ENCODE measurements around the gene ZC3H7B. TPM values are rescaled to one million over a fixed set of nuclear protein-coding genes. Genes with fewer than 3 reads are reported as not detected.

Gene ZC3H7B
- total RNA-seq, 4 donors from 2014 or later = 32.9 to 39.4 (median 35.9) TPM

DNA sequence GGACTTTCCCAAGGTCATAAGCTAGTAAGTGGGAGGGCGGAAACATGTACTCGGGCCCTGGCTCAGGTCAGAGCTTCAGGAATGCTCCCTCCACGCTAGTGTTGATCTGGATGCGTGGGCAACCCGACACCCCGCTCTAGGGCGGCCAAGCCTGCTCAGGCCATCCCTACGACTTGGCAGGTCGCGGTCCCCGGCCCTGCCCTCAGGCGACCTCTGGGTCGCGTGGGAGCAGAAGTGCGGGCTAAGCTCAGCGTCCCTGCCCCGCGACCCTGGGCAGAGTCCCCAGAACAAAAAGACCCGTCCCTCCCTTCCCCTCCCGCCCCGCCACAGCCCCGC lies 79.6 kb downstream of the ZC3H7B start:
- TF ChIP-seq, protein P1, sequence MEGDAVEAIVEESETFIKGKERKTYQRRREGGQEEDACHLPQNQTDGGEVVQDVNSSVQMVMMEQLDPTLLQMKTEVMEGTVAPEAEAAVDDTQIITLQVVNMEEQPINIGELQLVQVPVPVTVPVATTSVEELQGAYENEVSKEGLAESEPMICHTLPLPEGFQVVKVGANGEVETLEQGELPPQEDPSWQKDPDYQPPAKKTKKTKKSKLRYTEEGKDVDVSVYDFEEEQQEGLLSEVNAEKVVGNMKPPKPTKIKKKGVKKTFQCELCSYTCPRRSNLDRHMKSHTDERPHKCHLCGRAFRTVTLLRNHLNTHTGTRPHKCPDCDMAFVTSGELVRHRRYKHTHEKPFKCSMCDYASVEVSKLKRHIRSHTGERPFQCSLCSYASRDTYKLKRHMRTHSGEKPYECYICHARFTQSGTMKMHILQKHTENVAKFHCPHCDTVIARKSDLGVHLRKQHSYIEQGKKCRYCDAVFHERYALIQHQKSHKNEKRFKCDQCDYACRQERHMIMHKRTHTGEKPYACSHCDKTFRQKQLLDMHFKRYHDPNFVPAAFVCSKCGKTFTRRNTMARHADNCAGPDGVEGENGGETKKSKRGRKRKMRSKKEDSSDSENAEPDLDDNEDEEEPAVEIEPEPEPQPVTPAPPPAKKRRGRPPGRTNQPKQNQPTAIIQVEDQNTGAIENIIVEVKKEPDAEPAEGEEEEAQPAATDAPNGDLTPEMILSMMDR (IDR thresholded peaks at IDR 0.05) = no peak
- DNase-seq (ENCODE audit: low spot score) (no peak), ATAC-seq (ENCODE audit: low FRiP score) (peak; percentile 81)

DNA sequence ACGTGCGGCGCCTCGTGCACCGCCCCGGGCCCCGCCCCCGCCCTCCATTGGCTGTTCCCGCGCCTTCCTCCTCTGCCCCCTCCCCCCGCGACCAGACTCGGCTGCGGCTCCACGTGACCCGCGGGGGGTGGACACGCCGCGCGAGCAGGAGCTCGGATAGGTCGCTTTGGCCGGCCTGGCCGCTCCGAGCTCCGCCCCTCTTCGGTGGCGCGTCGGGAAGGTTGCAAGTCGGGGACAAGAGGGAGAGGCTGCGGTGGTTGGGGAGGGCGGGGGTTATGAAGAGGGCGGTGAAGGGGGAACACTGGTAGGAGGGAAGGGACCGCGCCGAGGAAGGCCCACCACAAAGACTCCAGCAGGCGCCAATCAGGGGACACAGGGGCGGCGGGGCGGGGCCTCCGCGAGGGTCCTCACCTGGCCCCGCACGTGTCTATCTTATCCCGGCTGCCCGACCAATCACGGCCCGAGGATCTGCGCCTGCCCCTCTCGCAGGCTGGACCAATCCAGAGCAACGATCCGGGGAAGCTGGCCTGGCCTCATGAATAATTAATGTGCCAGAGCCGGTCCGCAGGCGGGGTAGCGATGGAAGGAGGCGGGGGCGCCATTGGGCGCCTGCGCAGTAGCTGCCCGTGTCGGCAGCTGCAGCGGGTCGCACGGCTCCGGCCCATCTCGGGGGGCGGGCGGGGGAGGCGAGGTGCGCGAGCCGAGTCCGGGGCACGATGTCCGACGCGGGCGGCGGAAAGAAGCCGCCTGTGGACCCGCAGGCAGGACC lies 80.2 kb downstream of the ZC3H7B start, which contains the start of gene TEF:
TEF (plus strand) TSS at position 614 of the 769 bp plus-strand sequence; CDS start at position 717, 103 bp downstream.
- DNase-seq (ENCODE audit: low spot score) (peak; percentile 96), ATAC-seq (ENCODE audit: low FRiP score) (peak; percentile 86)
- TF ChIP-seq, protein P1 (IDR thresholded peaks at IDR 0.05) = no peak

DNA sequence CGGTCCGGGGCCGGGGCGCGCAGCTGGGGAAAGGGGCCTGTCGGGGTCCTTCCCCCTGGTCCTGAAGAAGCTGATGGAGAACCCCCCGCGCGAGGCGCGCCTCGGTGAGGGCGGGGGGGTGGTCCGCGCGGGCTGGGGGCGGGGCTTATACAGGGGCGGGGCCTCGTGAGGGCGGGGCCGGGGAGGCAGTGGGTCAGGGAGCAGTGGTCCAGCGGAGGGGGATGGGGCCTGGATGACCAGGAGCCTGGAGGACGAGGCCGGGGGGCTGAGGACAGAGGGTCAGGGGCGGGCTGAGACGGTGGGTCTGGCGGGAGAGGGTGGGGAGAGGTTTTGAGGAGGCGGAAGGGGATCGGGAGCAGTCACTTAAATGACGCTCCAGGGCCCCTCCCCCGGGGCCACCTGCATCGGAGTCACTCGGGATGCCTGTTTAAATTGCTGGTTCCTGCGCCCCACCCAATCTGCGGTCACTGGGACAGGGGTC lies 80.8 kb downstream of the ZC3H7B start:
- TF ChIP-seq, protein P1 (IDR thresholded peaks at IDR 0.05) = no peak
- ATAC-seq (ENCODE audit: low FRiP score) = peak; percentile 42
- DNase-seq (ENCODE audit: low spot score) = no peak

DNA sequence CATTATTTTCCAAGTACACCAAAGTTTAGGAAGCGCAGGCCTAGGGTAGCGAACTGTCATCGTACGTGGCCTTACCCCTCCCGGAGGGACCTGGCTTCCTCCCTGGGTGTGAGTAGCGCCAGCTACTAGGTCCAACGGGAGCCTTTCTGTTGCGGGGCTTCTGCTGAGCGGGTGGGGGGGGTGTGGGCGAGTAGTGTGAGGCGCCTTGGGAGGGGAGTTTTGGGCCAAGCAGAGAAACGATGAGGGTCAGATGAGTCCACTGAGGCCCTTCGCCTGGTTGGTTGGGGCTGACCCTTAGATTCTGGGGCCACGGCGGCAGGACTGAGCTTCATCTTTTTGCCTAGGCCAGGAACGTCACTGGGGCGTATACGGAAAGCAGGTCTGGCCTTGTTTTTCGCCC lies 81.3 kb downstream of the ZC3H7B start:
- ATAC-seq (ENCODE audit: low FRiP score) (no peak), DNase-seq (ENCODE audit: low spot score) (no peak)
- TF ChIP-seq, protein P1 (IDR thresholded peaks at IDR 0.05) = no peak

DNA sequence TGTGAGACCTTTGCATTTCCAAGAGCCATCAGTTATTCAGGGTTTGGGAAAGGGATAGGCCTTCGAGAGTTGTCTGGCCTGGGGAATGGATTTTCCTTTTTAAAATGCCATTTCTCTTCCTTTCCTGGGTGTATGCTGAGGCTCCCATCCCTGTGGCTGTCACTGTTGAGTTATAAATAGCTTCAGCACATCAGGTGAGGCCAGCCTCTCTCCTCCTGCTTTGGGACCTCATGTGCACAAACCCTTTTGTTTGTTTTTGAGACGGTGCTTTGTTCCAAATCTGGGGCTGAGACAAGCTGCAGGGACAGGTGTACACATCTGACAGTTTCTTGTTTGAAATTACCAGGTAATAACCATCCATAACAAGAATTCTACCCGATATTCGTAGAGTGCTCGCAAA lies 81.8 kb downstream of the ZC3H7B start:
- DNase-seq (ENCODE audit: low spot score) = no peak
- no peak for ATAC-seq (ENCODE audit: low FRiP score)
- TF ChIP-seq, protein P1 (IDR thresholded peaks at IDR 0.05) = no peak

DNA sequence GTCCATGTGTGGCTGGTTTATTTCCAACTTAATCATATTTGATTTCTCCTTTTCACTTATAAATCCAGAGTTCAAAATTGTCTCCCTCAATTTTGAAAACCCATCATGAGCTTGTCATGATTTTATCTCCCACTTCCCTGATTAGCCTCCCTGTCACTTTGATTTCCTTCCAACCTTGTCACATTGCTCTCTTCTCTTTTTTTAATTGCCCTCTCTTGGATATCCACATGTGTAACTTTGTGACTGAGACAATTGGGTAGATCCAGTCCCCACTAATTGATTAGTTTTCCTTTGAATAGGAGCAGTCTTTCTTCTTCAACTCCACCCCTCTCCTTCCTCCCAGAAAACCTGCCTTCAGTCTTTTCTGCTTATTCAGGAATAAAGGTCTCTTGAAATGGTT lies 82.8 kb downstream of the ZC3H7B start:
- DNase-seq (ENCODE audit: low spot score) (no peak), ATAC-seq (ENCODE audit: low FRiP score) (no peak)
- TF ChIP-seq, protein P1 (IDR thresholded peaks at IDR 0.05) = no peak

DNA sequence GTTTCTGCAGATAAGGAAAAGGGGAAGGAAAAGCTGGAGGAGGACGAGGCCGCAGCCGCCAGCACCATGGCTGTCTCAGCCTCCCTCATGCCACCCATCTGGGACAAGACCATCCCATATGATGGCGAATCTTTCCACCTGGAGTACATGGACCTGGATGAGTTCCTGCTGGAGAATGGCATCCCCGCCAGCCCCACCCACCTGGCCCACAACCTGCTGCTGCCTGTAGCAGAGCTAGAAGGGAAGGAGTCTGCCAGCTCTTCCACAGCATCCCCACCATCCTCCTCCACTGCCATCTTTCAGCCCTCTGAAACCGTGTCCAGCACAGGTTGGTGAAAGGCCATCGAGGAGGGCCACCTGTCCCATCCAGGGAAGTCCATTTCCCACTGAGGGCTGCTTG lies 86.0 kb downstream of the ZC3H7B start:
- TF ChIP-seq, protein P1 (IDR thresholded peaks at IDR 0.05) = no peak
- DNase-seq (ENCODE audit: low spot score) (no peak), ATAC-seq (ENCODE audit: low FRiP score) (no peak)

All from omental fat pad (tissue), 4 donors.